Thyroid gland (tissue), 4 donors: ENCODE measurements around the gene NDRG3. TPM values are rescaled to one million over a fixed set of nuclear protein-coding genes. Genes with fewer than 3 reads are reported as not detected.
A peak's percentile ranks its signal among the peaks of the same experiment; 100 is the strongest.

Source experiments
- DNase-seq, 2 donors: peaks; one replicate each; pipeline ENCODE4 v3.0.0-alpha.2; 2019
- H3K27ac ChIP-seq, 3 donors: fragments of 200-600 bp; sonication (generic); 1 replicate in 2 of 3; 2 replicates in 1 of 3; pipeline ENCODE4 v1.5.1; 2016 to 2019; ENCODE audit warnings: mild to moderate bottlenecking in 1 of 3, moderate library complexity in 1 of 3
- H3K27me3 ChIP-seq: fragments of 200-600 bp; sonication (generic); one replicate; pipeline ENCODE4 v1.5.1; 2019
- H3K36me3 ChIP-seq, 2 donors: fragments of 200-600 bp; sonication (generic); one replicate each; pipeline ENCODE4 v1.5.1; 2016 to 2019
- H3K4me1 ChIP-seq, 2 donors: fragments of 200-600 bp; sonication (generic); one replicate each; pipeline ENCODE4 v1.5.1; 2017 to 2019
- H3K4me3 ChIP-seq, 3 donors: fragments of 200-600 bp; sonication (generic); replicated peaks in 1 of 3; 1 replicate in 2 of 3; 2 replicates in 1 of 3; pipeline ENCODE4 v1.5.1; 2016; ENCODE audit warnings: mild to moderate bottlenecking in 1 of 3
- H3K9me3 ChIP-seq: fragments of 200-600 bp; sonication (generic); one replicate; pipeline ENCODE4 v1.5.1; 2017
- CTCF ChIP-seq, 6 experiments: fragments of 200-600 bp in 3 of 6; fragments of 450-650 bp in 3 of 6; sonication (generic) in 3 of 6; IDR thresholded peaks; one replicate each; pipeline ENCODE4 v1.5.1; 2016 to 2019; ENCODE audit warnings: antibody characterized with exemption in 6 of 6, mild to moderate bottlenecking in 2 of 6, inconsistent platforms in 1 of 6, moderate library complexity in 1 of 6
- POLR2A ChIP-seq, 2 donors: fragments of 450-650 bp; IDR thresholded peaks; one replicate each; pipeline ENCODE4 v1.6.1; 2017; ENCODE audit warnings: antibody characterized with exemption in 2 of 2, mild to moderate bottlenecking in 2 of 2, moderate library complexity in 1 of 2
- WGBS, 2 donors: methylation state at CpG; one replicate each; pipeline ENCODE4 v1.1.5; 2017; 5-methylcytosine and 5-hydroxymethylcytosine counted together
- intact Hi-C: fragments of 100-400 bp; cut with DNase I; formaldehyde crosslinking; loops from one replicate; pipeline ENCODE4 v1.15.1; 2023
- total RNA-seq, 4 donors: library from RNA; depleted of rRNA; stranded (reverse); fragments of >200 nt; gene quantifications; one replicate each; pipeline ENCODE4 v1.2.3, GENCODE V29; 2016

The NDRG3 gene
- total RNA-seq, 4 donors from 2014 or later: 14.6 to 32.1 (median 27.9) TPM

- intact Hi-C loops: no loop called here
- TF ChIP-seq POLR2A (IDR thresholded peaks at IDR 0.05) (no peak), CTCF (IDR thresholded peaks at IDR 0.05) (no peak)
- 70 to 78% methylated on average over 6 of the region's 6 CpGs for WGBS, 2 donors
- peaks cover 15 to 25% of the 10 kb centered on the region in 2 donors for H3K36me3 ChIP-seq
- DNase-seq: no peak
- H3K4me1 ChIP-seq: peaks cover 4 to 23% of the 10 kb centered on the region in 2 donors
- H3K27me3 ChIP-seq: no peaks in the 10 kb centered on the region
- no peaks in the 10 kb centered on the region for H3K9me3 ChIP-seq
- no peak overlapping the region for H3K4me3 ChIP-seq
- H3K27ac ChIP-seq: peak overlapping the region in 2 of 3 donors; percentile 32 to 48
Observed at GRCh38 chr20:36779656-36780025, 33.8 kb upstream of the NDRG3 start.

GRCh38 chr20:36778831-36779655 lies 33.2 kb upstream of the NDRG3 start:
- Histone ChIP-seq H3K4me3 (no peak overlapping the region), H3K27me3 (no peaks in the 10 kb centered on the region), H3K36me3 (peaks cover 9 to 20% of the 10 kb centered on the region in 2 donors), H3K9me3 (no peaks in the 10 kb centered on the region), H3K27ac (peak overlapping the region in 2 of 3 donors; percentile 32 to 48), H3K4me1 (peaks cover 9 to 28% of the 10 kb centered on the region in 2 donors)
- TF ChIP-seq POLR2A (IDR thresholded peaks at IDR 0.05) (no peak), CTCF (IDR thresholded peaks at IDR 0.05) (no peak)
- DNase-seq: no peak
- WGBS, 2 donors: 65% methylated on average over 3 of the region's 3 CpGs
- intact Hi-C loops: no loop called here

GRCh38 chr20:36777576-36777975 lies 31.7 kb upstream of the NDRG3 start:
- Histone ChIP-seq H3K9me3 (no peaks in the 10 kb centered on the region), H3K27me3 (no peaks in the 10 kb centered on the region), H3K4me3 (no peak overlapping the region), H3K36me3 (peaks cover 3 to 6% of the 10 kb centered on the region in 2 donors), H3K4me1 (peaks cover 9 to 35% of the 10 kb centered on the region in 2 donors), H3K27ac (peak overlapping the region in 1 of 3 donors; percentile 6)
- no peak for DNase-seq
- 69 to 78% methylated on average over 3 of the region's 3 CpGs for WGBS, 2 donors
- no peak for TF ChIP-seq POLR2A (IDR thresholded peaks at IDR 0.05)
- no peak for TF ChIP-seq CTCF (IDR thresholded peaks at IDR 0.05)
- intact Hi-C loops: no loop called here

GRCh38 chr20:36777167-36777566 lies 31.3 kb upstream of the NDRG3 start:
- Histone ChIP-seq H3K9me3 (no peaks in the 10 kb centered on the region), H3K27me3 (no peaks in the 10 kb centered on the region), H3K4me3 (no peak overlapping the region), H3K27ac (peak overlapping the region in 1 of 3 donors; percentile 6), H3K4me1 (peaks cover 9 to 35% of the 10 kb centered on the region in 2 donors), H3K36me3 (peaks cover 0 to 2% of the 10 kb centered on the region in 2 donors)
- 79 to 81% methylated on average over 3 of the region's 3 CpGs for WGBS, 2 donors
- intact Hi-C loops: no loop called here
- no peak for DNase-seq
- TF ChIP-seq POLR2A (IDR thresholded peaks at IDR 0.05) (no peak), CTCF (IDR thresholded peaks at IDR 0.05) (no peak)

GRCh38 chr20:36775826-36776225 lies 29.9 kb upstream of the NDRG3 start:
- Histone ChIP-seq H3K27me3 (no peaks in the 10 kb centered on the region), H3K4me1 (peaks cover 9 to 35% of the 10 kb centered on the region in 2 donors), H3K9me3 (no peaks in the 10 kb centered on the region), H3K36me3 (no peaks in the 10 kb centered on the region), H3K27ac (peak overlapping the region; percentile 87 to 99 (median 98)), H3K4me3 (no peak overlapping the region)
- intact Hi-C loops: no loop called here
- no peak for DNase-seq
- TF ChIP-seq CTCF (IDR thresholded peaks at IDR 0.05) (no peak), POLR2A (IDR thresholded peaks at IDR 0.05) (no peak)
- WGBS, 2 donors: 86 to 91% methylated on average over 3 of the region's 3 CpGs
